Smooth muscle cell (in vitro differentiated cells): Measurements from ENCODE around the gene MAD1L1. TPM values are rescaled to one million over a fixed set of nuclear protein-coding genes. Genes with fewer than 3 reads are reported as not detected.
"Not testable (repeated sequence)": the region's sequence is repeated elsewhere in the genome, so short reads cannot be mapped to it uniquely, and the experiment has no call there.

Source experiments
- DNase-seq: peaks from one replicate; lab custom pipeline; 2025; ENCODE audit not compliant: unreplicated experiment; lab: John Stamatoyannopoulos, UW
- H2AFZ ChIP-seq: fragments of 200-600 bp; sonication (generic); 2 replicates; pipeline ENCODE4 v1.6.0; 2016; ENCODE audit warnings: antibody characterized with exemption, low read depth, mild to moderate bottlenecking
- H3F3A ChIP-seq: fragments of 200-600 bp; sonication (generic); 2 replicates; pipeline ENCODE4 v1.6.0; 2017; ENCODE audit warnings: antibody characterized with exemption, low read depth
- H3K27ac ChIP-seq: fragments of 200-600 bp; sonication (generic); 2 replicates; pipeline ENCODE4 v1.5.1; 2016; ENCODE audit warnings: low read depth, mild to moderate bottlenecking
- H3K27me3 ChIP-seq: fragments of 200-600 bp; sonication (generic); 2 replicates; pipeline ENCODE4 v1.6.1; 2016; ENCODE audit warnings: low read depth, mild to moderate bottlenecking
- H3K36me3 ChIP-seq: fragments of 200-600 bp; sonication (generic); 2 replicates; pipeline ENCODE4 v1.5.1; 2016; ENCODE audit warnings: low read depth
- H3K4me1 ChIP-seq: fragments of 200-600 bp; sonication (generic); 2 replicates; pipeline ENCODE4 v1.5.1; 2016; ENCODE audit warnings: low read depth
- H3K4me2 ChIP-seq: fragments of 200-600 bp; sonication (generic); 2 replicates; pipeline ENCODE4 v1.6.0; 2016; ENCODE audit warnings: mild to moderate bottlenecking
- H3K4me3 ChIP-seq: fragments of 200-600 bp; sonication (generic); 2 replicates; pipeline ENCODE4 v1.5.1; 2016; ENCODE audit warnings: mild to moderate bottlenecking
- H3K79me2 ChIP-seq: fragments of 200-600 bp; sonication (generic); 2 replicates; pipeline ENCODE4 v1.6.0; 2016; ENCODE audit warnings: low read depth, mild to moderate bottlenecking
- H3K9ac ChIP-seq: fragments of 200-600 bp; sonication (generic); 2 replicates; pipeline ENCODE4 v1.6.0; 2016; ENCODE audit warnings: low read depth
- H3K9me3 ChIP-seq: fragments of 200-600 bp; sonication (generic); replicated peaks from 2 replicates; pipeline ENCODE4 v1.5.1; 2016; ENCODE audit warnings: low read depth
- H4K20me1 ChIP-seq: fragments of 200-600 bp; sonication (generic); 2 replicates; pipeline ENCODE4 v1.6.0; 2016; ENCODE audit warnings: low read depth
- CTCF ChIP-seq: fragments of 200-600 bp; sonication (generic); IDR thresholded peaks from 2 replicates; pipeline ENCODE4 v1.5.1; 2017; ENCODE audit warnings: borderline replicate concordance, mild to moderate bottlenecking, antibody characterized with exemption; ENCODE audit not compliant: insufficient read depth, poor library complexity, severe bottlenecking
- WGBS: methylation state at CpG from one replicate; pipeline ENCODE4 v1.1.7; 2016; ENCODE audit warnings: low lambda C conversion rate; 5-methylcytosine and 5-hydroxymethylcytosine counted together
- polyA plus RNA-seq: library from polyadenylated mRNA; unstranded; fragments of >200 nt; fragmentation: Nextera tagmentation; extraction: Ambion mirVana; gene quantifications from 2 replicates; pipeline ENCODE4 v1.2.1, GENCODE V29; 2016
- total RNA-seq: library from RNA; depleted of rRNA; stranded (reverse); fragments of >200 nt; gene quantifications from 2 replicates; pipeline ENCODE4 v1.2.3, GENCODE V29; 2014

The MAD1L1 gene
- total and polyA plus RNA-seq, 2 experiments from 2014 or later = 33.4 to 60.7 TPM

GRCh38 chr7:2062648-2063047 is 170.1 kb downstream of the MAD1L1 start:
- Histone ChIP-seq H3K9me3 (no peaks in the 10 kb centered on the region), H3K9ac (no peak overlapping the region), H3K4me2 (no peak overlapping the region), H3K36me3 (no peaks in the 10 kb centered on the region), H2AFZ (no peak overlapping the region), H3K27me3 (no peaks in the 10 kb centered on the region), H3K27ac (no peak overlapping the region), H3K4me1 (no peaks in the 10 kb centered on the region), H4K20me1 (no peaks in the 10 kb centered on the region), H3K4me3 (no peak overlapping the region), H3F3A (no peaks in the 10 kb centered on the region), H3K79me2 (no peaks in the 10 kb centered on the region)
- TF ChIP-seq CTCF = no peak
- WGBS = 95% methylated on average over 11 of the region's 11 CpGs
- no peak for DNase-seq

- 79% methylated on average over 11 of the region's 11 CpGs for WGBS
- no peak for DNase-seq
- no peaks in the 10 kb centered on the region for H3K36me3 ChIP-seq
- no peaks in the 10 kb centered on the region for H3K4me1 ChIP-seq
- no peaks in the 10 kb centered on the region for H4K20me1 ChIP-seq
- no peak overlapping the region for H3K4me2 ChIP-seq
- H3K9me3 ChIP-seq = no peaks in the 10 kb centered on the region
- no peak overlapping the region for H2AFZ ChIP-seq
- no peak overlapping the region for H3K9ac ChIP-seq
- H3F3A ChIP-seq = no peaks in the 10 kb centered on the region
- H3K79me2 ChIP-seq = no peaks in the 10 kb centered on the region
- no peak for TF ChIP-seq CTCF
- H3K27ac ChIP-seq = no peak overlapping the region
- H3K27me3 ChIP-seq = no peaks in the 10 kb centered on the region
- no peak overlapping the region for H3K4me3 ChIP-seq
These were observed 172.0 kb downstream of the MAD1L1 start for GRCh38 chr7:2060701-2061100.

GRCh38 chr7:2059964-2060700 is 172.6 kb downstream of the MAD1L1 start:
- TF ChIP-seq CTCF = no peak
- Histone ChIP-seq H3K27me3 (no peaks in the 10 kb centered on the region), H3K79me2 (no peaks in the 10 kb centered on the region), H3K9ac (no peak overlapping the region), H3K27ac (no peak overlapping the region), H3K4me3 (no peak overlapping the region), H3K4me1 (no peaks in the 10 kb centered on the region), H3K9me3 (no peaks in the 10 kb centered on the region), H2AFZ (no peak overlapping the region), H3K36me3 (no peaks in the 10 kb centered on the region), H3K4me2 (no peak overlapping the region), H3F3A (no peaks in the 10 kb centered on the region), H4K20me1 (no peaks in the 10 kb centered on the region)
- 99% methylated on average over 66 of the region's 66 CpGs for WGBS
- DNase-seq = no peak

- H3K79me2 ChIP-seq, H3K4me1 ChIP-seq, H3K27ac ChIP-seq, DNase-seq, H3K4me3 ChIP-seq, H3F3A ChIP-seq, H2AFZ ChIP-seq, H3K9ac ChIP-seq, H3K4me2 ChIP-seq, H3K9me3 ChIP-seq, H3K36me3 ChIP-seq, H4K20me1 ChIP-seq, H3K27me3 ChIP-seq: not testable (repeated sequence)
- 100% methylated on average over 1 of the region's 13 CpGs for WGBS
These were observed 174.5 kb downstream of the MAD1L1 start for GRCh38 chr7:2058246-2058645.
